Raji (cell line): Measurements from ENCODE around the gene ANKRD44.

ENCODE experiments used
- POLR2A ChIP-seq: IDR thresholded peaks from 2 replicates; pipeline ENCODE4 v1.6.1; 2011; ENCODE audit warnings: low read depth, low read length, control low read depth; ENCODE audit not compliant: insufficient read depth

The ANKRD44 gene

GRCh38 chr2:197147942-197148341 lies 162.6 kb downstream of the ANKRD44 start:
- TF ChIP-seq POLR2A: no peak

GRCh38 chr2:197146995-197147394 lies 163.6 kb downstream of the ANKRD44 start:
- TF ChIP-seq POLR2A: no peak

GRCh38 chr2:197145471-197146056 lies 165.0 kb downstream of the ANKRD44 start:
- peak; percentile 52; the same call in 1 of the 2 replicates for TF ChIP-seq POLR2A

DNA sequence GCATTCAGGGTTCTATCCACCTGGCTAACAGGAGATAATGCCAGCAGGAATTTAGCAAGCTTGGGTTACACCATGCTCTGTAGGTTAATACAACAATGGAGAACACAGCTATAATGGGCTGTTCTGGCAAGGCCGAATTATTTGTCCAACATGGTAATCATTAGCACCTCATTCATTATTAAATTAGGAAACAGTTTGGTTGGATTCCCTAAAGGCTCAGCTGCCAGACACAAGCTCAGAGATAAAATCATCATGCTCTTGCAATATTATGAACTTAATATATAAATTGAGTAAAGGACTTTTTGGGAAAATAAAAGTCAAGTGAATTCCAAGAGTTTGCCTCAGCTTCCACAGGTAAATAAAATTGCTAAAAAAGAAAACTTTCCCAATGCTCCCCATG lies 166.4 kb downstream of the ANKRD44 start:
- no peak for TF ChIP-seq POLR2A

DNA sequence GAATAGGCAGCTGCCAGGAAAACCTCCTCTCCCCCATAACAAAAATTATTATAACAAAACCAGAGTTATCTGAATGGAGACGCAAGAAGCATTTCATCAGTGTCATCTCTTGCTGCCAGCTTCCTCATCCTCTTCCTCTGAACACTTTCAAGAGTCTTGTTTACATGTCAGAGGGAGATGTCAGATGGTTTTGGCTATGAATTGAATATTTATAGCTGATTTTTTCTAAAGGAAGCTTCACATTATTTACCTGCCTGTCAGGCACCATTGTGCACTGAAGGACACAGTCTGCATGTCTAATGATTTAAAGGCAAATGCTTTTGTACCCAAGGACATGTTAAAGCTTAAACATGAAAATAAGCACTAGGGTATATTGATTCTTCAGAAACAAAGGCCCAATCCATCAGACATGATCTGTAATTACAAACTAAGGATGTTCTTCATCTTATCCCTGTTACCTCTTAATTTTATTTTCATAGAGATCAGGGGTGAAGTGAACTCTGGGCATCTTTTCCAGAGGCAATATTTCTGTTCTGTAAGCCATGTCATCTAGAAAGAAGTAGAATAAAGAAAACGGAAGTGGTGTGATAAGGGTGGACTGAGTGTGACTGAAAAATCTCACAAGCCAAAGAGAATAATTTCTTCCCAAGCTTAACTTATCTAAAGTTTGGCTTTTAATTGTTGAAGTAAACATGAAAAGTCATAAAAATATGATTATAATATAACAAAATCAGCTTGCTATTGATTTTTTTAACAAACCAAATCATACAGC lies 168.7 kb downstream of the ANKRD44 start:
- no peak for TF ChIP-seq POLR2A

GRCh38 chr2:197140045-197140444 lies 170.5 kb downstream of the ANKRD44 start:
- no peak for TF ChIP-seq POLR2A

DNA sequence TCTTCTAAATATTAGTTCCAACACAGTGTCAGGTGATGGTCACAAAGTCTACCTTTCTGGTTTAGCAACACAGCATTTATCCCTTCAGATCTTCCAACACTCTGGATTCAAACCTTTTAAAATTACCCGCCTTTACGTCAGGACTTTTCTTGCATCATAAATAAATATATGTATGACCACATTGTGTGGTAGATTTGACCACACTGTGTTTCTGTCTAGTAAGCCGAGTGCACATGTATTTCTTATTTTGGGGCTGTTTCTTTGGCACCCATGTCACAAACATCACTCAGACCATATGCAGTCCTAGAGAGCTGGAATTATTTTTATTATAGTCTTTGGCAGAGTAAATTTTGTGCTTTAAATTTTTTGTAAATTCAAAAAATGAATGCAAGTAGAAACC lies 172.1 kb downstream of the ANKRD44 start:
- TF ChIP-seq POLR2A: no peak

- no peak for TF ChIP-seq POLR2A
Measured at GRCh38 chr2:197137826-197138477, 172.6 kb downstream of the ANKRD44 start.

- no peak for TF ChIP-seq POLR2A
Measured at GRCh38 chr2:197137231-197137630, 173.3 kb downstream of the ANKRD44 start.

DNA sequence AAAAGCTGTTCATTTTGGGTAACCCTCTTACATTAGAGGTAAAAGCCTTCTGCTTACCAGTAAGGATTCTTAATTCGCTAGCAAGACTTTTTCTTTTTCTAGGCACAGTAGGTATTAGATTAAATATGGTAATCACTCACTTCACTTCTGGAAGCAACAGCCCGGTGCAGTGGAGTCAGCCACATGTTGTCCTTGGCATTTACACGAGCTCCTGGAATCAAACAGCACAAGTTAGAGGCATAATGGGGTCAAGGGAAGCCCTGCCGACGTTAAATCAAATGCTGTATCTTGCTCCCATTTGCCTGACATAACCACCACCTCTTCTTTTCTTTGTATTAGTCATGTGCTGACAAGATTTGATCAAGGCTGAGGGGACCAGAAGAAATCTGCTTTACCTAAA lies 174.1 kb downstream of the ANKRD44 start:
- TF ChIP-seq POLR2A: no peak

DNA sequence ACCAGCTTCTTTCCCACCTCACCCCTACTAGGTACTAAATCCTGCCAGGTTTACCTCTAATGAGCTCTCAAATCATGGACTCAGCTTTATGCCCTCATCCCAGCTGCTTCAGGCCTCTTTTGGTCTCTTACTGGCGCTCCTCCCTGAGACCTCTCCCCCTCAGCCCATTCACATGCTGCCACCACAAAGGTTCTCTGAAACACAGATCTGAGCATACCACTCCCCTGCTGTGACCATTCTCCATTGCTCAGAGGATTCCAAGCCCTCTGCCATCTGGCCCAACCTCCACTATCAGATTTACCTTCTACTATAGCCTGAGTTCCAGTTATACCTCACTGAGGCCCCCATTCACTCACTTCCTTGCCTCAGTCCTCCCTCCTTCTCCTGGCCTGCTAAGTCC lies 174.8 kb downstream of the ANKRD44 start:
- TF ChIP-seq POLR2A: no peak

DNA sequence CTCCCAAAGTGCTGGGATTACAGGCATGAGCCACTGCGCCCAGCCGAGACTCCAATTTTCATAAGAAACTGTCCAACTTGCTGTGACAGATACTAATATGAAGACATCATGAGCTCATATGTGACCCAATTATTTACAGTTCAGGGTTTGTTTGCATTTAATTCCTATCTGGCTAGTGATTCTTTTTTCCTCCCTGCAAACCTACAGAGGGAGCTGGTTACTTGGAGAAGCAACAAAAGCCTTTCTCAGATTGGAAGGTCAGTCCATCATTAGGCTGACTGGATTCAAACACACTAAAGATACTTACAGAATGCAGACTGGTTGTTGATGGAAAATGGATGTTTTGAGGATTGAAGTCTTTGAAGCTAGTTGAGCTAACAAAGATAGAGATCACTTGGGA lies 176.4 kb downstream of the ANKRD44 start:
- no peak for TF ChIP-seq POLR2A

DNA sequence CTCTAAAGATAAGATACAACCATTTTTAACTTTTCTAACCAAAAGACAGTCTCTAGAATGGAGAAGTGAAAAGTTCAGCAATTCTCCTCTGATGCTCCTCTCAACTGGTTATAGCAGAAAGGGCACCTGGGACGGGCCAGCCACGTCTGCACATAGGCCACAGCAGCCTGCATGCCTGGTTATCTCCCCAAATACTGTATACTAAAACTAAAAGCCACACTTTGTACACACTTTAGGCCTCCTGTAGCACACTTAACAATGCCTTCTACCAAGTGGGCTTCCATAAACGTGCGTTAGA lies 179.1 kb downstream of the ANKRD44 start:
- peak; percentile 38; the same call in 1 of the 2 replicates for TF ChIP-seq POLR2A

DNA sequence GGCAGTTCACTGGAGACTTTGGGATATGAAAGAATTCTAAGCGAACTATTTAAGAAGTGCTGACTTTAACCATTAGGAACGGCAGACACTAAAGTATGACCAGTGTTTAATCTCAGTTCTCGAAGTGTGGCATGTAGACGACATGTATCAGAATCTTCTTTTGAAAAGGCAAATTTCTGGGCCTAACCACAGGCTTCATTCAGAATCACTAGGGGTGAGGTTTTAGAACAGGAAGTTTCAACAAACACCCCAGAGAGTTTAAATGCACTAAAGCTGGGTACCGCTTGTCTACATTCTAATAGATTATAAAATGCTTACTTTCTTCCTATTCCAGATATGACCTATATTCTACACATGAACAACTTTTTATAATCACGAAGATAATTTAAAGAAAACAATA lies 180.3 kb downstream of the ANKRD44 start:
- TF ChIP-seq POLR2A: 0 out of 2 replicates have a peak, but pooled peaks have one; percentile 21

GRCh38 chr2:197128897-197129296 lies 181.7 kb downstream of the ANKRD44 start:
- no peak for TF ChIP-seq POLR2A

DNA sequence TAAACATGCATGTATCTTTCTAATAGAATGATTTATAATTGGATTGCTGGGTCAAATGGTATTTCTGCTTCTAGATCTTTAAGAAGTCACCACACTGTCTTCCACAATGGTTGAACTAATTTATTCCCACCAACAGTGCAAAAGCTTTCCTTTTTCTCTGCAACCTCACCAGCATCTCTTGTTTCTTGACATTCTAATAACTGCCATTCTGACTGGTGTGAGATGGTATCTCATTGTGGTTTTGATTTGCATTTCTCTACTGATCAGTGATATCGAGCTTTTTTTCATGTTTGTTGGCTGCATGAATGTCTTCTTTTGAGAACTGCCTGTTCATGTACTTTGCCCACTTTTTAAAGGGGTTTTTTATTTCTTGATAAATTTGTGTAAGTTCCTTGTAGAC lies 182.5 kb downstream of the ANKRD44 start:
- no peak for TF ChIP-seq POLR2A
